GM19397 (cell line): Measurements from ENCODE around the gene ZNF750.
"Not testable (repeated sequence)": the region's sequence is repeated elsewhere in the genome, so short reads cannot be mapped to it uniquely, and the experiment has no call there.

ENCODE experiments used
- ATAC-seq: cut with Tn5 transposase; IDR thresholded peaks from one replicate; pipeline ENCODE4 v1.9.1; 2021; ENCODE audit warnings: mild to moderate bottlenecking, moderate library complexity; ENCODE audit not compliant: unreplicated experiment

ZNF750 gene

DNA sequence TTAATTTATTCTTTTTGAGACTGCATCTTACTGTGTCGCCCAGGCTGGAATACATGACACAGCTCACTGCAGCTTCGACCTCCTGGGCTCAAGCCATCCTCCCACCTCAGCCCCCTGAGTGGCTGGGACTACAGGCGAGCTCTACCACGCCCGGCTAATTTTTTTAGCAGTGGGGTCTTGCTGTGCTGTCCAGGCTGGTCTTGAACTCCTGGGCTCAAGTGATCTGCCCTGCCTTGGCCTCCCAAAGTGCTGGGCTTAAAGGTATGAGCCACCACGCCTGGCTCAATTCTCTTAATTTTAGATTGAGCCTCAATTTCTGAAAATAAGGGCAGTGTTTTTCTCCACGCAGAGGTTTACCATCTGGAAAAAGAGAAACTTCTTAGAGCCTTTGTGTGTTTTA, 41.1 kb downstream of the ZNF750 start:
- ATAC-seq, result no peak

GRCh38 chr17:82797061-82797460, 42.8 kb downstream of the ZNF750 start:
- no peak for ATAC-seq

DNA sequence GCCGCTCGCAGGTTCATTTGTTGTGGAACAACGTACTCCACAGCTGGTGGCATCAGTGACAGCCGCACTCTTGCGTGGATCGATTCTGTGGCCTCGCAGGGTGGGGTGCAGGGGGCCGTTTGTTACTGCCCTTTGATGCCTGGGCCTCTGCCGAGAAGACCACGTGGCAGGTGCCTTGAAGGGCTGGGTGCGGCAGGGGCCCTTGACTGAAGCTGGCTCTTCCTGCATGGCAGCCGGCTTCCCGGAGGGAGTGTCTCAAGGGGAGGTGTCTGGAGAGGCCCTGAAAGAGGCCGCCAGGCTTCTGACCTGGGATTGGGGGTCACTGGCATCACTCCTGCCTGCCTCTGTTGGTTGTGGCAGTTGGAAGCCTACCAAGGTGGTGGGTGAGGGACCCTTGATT, 44.2 kb downstream of the ZNF750 start:
- no peak for ATAC-seq

DNA sequence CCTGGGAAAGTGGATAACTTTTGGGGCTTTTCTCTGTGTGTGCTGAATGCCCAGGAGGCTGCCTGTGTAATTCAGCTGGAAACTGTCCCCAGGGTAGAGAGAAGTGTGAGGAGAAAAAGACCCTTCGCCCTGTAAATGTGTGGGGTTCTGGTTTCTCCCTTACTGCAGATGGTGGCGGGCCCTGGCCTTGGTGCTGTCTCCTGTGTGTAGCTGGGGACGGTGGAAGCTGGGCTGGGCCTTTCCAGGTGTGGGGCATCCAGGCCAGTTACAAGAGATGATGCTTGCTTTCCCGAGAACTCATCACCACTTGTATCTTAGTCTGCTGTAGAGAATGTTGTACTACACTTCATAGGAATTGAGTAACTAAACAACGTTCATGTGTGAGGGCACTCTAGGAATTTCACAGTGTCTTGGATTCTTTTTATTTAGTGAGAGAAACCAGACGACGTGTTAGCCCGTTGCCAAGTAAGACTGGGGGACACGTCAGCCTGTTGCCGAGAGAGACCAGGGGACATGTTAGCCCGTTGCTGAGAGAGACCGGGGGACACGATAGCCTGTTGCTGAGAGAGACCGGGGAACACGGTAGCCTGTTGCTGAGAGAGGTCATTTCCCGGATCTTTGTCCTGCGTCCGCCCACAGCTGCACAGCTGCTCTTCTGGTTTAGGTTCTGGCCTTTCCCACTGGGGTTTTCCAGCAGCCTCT, 44.9 kb downstream of the ZNF750 start:
- no peak for ATAC-seq

GRCh38 chr17:82793974-82794630, 45.7 kb downstream of the ZNF750 start:
- no peak for ATAC-seq

GRCh38 chr17:82791532-82791931, 48.3 kb downstream of the ZNF750 start:
- no peak for ATAC-seq

- no peak for ATAC-seq
These were observed 49.4 kb downstream of the ZNF750 start for GRCh38 chr17:82790391-82790790.

GRCh38 chr17:82789806-82790205, 50.0 kb downstream of the ZNF750 start:
- no peak for ATAC-seq

- ATAC-seq, result no peak
These were observed 50.7 kb downstream of the ZNF750 start for GRCh38 chr17:82789051-82789592.

GRCh38 chr17:82788206-82789001, 51.4 kb downstream of the ZNF750 start:
- no peak for ATAC-seq

DNA sequence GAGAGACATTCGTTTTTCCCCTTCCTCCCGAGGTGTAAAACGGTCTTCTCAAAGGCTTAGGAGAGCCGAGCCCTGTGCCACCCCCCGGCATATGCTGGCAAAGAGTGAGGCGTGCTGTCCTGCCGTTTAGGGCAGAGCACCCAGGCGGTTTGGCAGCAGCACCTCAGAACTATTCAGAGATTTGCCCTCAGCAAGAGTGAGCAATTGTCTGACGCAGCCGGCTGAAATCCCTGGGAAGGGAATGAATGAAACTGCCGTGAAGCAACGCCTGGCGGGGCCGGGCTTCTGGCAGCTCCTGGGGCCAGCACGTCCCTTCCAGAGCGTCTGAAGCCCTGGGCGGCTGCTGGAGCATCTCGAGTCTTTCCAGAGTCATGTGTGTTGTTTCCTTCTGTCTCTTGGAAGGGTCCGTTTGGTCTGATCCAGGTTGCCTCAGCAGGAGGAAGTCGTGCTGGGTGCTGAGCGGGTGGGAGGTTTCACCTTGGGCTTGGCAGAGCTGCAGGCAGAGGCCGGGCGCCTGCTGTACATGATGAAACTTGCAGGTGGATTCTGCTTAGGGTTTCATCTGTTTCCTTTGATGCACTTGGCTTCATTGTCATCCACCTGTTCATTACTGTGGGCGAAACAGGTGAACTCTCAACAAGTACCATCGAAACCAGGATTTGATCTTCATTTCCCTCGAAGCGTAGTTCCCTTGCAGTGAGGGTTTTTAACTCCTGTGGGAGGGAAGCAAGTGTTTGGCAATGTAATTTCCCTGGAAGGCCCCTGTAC, 52.6 kb downstream of the ZNF750 start:
- no peak for ATAC-seq

- no peak for ATAC-seq
These were observed 53.4 kb downstream of the ZNF750 start for GRCh38 chr17:82786427-82786826.

GRCh38 chr17:82785581-82785980, 54.2 kb downstream of the ZNF750 start:
- not testable (repeated sequence) for ATAC-seq

GRCh38 chr17:82783498-82783897, 56.3 kb downstream of the ZNF750 start:
- ATAC-seq, result no peak

GRCh38 chr17:82782657-82783207, 57.1 kb downstream of the ZNF750 start:
- ATAC-seq, result no peak

DNA sequence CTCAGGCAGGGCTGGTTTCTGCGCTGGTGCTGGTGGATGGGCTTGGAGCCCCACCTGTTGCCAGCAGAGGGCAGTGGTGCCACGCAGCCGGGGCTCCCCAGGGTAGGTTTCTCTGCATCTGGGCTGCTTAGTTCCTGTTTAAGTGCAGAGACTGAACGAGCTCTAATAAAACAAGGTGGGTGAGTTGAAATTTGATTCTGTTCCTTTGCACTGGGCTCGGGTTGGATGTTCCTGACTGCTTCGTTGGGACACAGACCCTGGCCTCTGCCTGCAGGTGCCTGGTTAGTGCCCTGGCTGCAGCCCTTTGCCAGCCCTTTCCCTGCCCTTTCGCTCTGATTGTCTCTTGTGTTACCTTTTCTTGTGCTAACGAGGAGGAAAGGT, 57.9 kb downstream of the ZNF750 start:
- peak; percentile 75 for ATAC-seq

DNA sequence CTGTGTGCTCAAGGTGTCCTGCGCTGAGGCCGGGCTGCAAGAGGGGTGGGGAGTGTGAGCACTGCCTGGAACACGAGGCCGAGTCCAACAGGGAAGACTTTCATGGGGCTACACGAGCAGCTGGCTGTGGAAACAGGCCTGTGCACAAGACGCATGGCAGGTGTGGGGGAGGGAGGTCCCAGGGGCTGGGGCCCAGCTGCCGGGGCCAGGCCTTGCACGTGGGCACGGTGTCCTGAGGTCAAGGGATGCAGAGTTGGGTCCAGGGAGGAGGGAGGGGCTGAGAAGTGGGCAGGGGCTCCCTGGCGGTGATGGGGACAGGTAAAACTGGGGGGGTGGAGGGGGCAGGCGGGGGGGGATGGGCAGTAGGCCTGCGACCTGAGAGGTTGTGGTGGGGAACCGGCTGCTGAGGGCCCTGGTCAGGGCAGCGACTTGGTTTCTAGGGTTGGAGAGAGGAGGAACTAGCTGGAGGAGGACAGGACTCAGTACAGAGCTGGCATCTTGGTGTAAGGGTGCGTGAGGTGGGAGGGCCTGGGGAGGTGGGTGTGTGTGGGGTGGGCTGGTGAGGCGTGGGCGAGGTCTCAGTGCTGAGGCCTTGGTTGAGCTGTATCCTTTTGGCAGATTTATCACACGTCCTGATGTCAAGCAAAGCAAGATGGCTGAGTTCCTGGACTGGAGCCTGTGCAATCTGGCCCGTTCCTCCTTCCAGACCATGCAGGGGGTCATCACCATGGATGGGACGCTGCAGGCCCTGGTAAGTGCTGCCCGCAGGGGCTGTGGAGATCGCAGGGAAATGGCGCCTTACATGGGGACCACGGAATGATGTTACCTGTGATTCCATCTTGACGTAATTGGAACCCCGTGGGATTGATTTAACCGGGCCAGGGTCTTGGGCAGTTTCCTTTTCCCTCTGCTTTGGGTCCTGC, 58.6 kb downstream of the ZNF750 start:
- ATAC-seq, result no peak

- no peak for ATAC-seq
These were observed 59.6 kb downstream of the ZNF750 start for GRCh38 chr17:82780195-82780594.

DNA sequence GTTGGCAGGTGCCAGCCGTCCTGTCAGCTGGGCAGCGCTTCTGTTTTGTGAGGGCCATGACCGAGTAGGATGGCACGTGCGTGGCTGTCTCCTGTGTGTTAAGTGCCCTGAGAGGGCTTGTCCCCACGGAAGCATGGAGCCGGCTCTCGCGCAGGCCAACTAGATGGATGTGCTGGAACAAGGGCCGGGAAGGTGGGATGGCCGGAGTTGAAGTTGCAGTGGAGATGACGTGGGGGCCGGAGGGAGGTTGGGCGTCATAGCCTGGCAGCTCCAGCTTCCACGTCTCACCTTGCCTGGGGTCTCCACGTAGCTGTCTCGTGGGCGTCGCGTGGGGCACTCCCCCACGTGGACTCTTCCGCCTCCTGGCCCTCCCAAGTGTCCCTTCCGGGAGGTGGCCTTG, 60.3 kb downstream of the ZNF750 start:
- no peak for ATAC-seq
